Stomach smooth muscle (tissue), 2 donors: Measurements from ENCODE around the gene TTC3.

ENCODE experiments used
- H3K27ac ChIP-seq: one replicate; pipeline ENCODE4 v1.7.0; 2013; ENCODE audit warnings: mild to moderate bottlenecking, low read length, inconsistent platforms
- H3K27me3 ChIP-seq, 2 donors: one replicate each; pipeline ENCODE4 v1.7.0; 2013; ENCODE audit warnings: low read length in 2 of 2; ENCODE audit not compliant: insufficient read depth in 2 of 2, control insufficient read depth in 1 of 2
- H3K36me3 ChIP-seq, 2 donors: one replicate each; pipeline ENCODE4 v1.7.0; 2013; ENCODE audit warnings: low read length in 2 of 2; ENCODE audit not compliant: control insufficient read depth in 2 of 2, insufficient read depth in 2 of 2
- H3K4me1 ChIP-seq: one replicate; pipeline ENCODE4 v1.7.0; 2013; ENCODE audit warnings: low read length; ENCODE audit not compliant: control insufficient read depth, insufficient read depth
- H3K4me3 ChIP-seq, 2 donors: one replicate each; pipeline ENCODE4 v1.7.0; 2013; ENCODE audit warnings: low read length in 2 of 2
- H3K9ac ChIP-seq, 2 donors: one replicate each; pipeline ENCODE4 v1.7.0; 2013; ENCODE audit warnings: low read length in 2 of 2, mild to moderate bottlenecking in 1 of 2
- H3K9me3 ChIP-seq, 2 donors: one replicate each; pipeline ENCODE4 v1.7.0; 2013; ENCODE audit warnings: low read length in 2 of 2; ENCODE audit not compliant: control insufficient read depth in 2 of 2
- donor health status: healthy.
- donor health status: Pancreatic carcinoma.

Gene TTC3

DNA sequence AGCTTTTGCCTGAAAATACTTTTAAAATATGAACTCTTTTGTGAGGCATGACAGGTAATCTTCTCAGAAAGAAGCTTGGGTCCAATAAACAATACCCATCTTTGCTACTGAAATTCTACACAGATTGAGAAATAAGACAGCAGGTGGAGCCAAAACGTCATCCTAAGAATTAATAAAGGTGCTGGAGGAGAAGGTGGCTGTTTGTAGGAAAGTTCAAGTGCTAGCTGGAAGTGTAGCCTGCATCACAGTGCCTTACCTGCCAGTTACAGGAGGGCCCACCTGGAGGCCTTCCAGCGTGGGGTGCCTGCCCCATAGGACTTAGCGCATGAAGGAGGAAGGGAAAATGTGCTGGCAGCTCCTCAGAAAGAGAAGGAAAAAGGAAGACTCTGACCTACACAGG, 93.7 kb downstream of the TTC3 start:
- Histone ChIP-seq H3K9ac (no peak overlapping the region), H3K4me3 (no peak overlapping the region), H3K27me3 (no peaks in the 10 kb centered on the region), H3K9me3 (no peaks in the 10 kb centered on the region), H3K4me1 (no peaks in the 10 kb centered on the region), H3K27ac (no peak overlapping the region), H3K36me3 (peaks cover 22 to 30% of the 10 kb centered on the region in 2 donors)

DNA sequence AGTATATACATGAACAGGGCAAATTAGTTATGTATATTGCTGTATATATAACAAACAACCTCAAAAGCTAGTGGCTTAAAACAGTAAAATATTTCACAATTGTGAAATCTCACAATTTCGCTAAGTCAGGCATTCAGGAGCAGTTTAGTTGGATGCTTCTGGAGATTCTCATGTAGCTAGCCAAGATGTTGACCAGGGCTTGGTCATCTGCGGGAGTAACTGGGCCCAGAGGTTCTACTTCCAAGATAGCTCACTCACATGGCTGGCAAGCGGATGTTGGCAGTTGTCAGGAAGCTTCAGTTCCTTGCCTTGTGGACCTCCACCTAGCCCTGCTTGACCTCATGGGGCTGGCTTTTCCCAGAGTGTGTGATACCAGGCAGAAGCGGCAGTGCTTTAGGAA, 95.6 kb downstream of the TTC3 start:
- Histone ChIP-seq H3K4me1 (no peaks in the 10 kb centered on the region), H3K27me3 (no peaks in the 10 kb centered on the region), H3K27ac (no peak overlapping the region), H3K4me3 (no peak overlapping the region), H3K9me3 (no peaks in the 10 kb centered on the region), H3K9ac (no peak overlapping the region), H3K36me3 (peaks cover 24 to 29% of the 10 kb centered on the region in 2 donors)

DNA sequence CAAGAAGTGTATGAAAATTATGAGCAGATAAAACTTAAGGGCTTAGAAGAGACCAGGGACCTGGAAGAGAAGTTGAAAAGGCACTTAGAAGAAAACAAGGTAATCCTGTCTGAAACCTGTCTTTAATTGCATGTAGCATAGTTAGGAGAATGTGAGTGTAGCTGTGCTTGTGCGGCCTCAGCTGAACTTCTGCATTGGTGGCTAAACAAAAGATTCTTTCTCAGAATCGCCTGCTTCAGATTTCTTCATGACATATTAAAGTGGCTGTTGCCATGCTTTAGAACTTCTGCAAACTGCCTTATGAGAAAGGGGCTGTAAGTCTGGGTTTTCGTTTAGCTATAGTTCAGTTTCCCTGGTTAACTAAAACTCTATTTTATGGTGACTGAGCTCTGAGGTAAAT, 99.6 kb downstream of the TTC3 start:
- H3K9ac ChIP-seq, result no peak overlapping the region
- H3K4me3 ChIP-seq, result no peak overlapping the region
- H3K27me3 ChIP-seq, result no peaks in the 10 kb centered on the region
- H3K4me1 ChIP-seq, result no peaks in the 10 kb centered on the region
- H3K36me3 ChIP-seq, result peaks cover 33 to 36% of the 10 kb centered on the region in 2 donors
- H3K27ac ChIP-seq, result no peak overlapping the region
- no peaks in the 10 kb centered on the region for H3K9me3 ChIP-seq

DNA sequence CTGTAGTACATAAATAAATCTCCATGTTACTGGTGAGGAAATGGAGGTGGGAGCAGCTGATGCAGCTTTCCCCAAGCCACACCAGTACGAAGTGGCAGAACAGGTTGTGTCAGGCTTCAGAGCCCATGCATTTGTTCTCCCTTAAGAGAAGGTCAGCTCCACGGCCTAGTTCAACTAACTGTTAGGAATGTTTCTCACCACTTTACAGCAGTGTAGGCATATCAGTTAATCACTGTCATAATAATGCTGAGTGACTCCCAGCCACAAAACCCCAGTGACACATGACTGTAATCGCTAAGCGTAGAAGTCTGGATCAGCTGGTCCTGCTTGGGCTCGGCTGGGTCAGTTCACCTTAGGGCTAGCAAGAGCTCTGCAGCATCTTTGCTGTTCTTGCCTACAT, 103.7 kb downstream of the TTC3 start:
- Histone ChIP-seq H3K4me1 (no peaks in the 10 kb centered on the region), H3K27ac (no peak overlapping the region), H3K36me3 (peaks cover 44 to 48% of the 10 kb centered on the region in 2 donors), H3K9me3 (no peaks in the 10 kb centered on the region), H3K9ac (no peak overlapping the region), H3K4me3 (no peak overlapping the region), H3K27me3 (no peaks in the 10 kb centered on the region)

DNA sequence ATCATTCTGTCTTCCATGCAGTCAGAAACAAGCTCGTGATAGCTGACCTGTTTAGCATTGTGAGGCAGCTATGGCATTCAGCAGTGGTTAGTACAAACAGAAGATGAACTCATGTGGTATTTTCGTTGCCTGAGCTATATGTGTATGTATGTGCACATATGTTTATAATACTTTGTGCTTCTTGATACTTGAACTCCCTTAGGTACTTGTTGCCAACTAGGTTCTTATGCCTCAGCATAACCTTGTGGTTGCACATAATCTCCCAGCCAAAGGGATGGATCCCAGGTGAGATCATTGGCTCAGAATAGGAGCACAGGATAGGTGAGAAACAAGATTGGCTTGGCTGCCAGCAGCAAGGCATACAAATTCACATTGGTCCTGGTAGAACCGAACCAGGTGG, 108.0 kb downstream of the TTC3 start:
- Histone ChIP-seq H3K4me1 (no peaks in the 10 kb centered on the region), H3K9ac (no peak overlapping the region), H3K27ac (no peak overlapping the region), H3K27me3 (no peaks in the 10 kb centered on the region), H3K36me3 (peaks cover 40% of the 10 kb centered on the region in 2 donors), H3K4me3 (no peak overlapping the region), H3K9me3 (no peaks in the 10 kb centered on the region)

GRCh38 chr21:37182222-37182621, 109.2 kb downstream of the TTC3 start:
- H3K4me3 ChIP-seq, result no peak overlapping the region
- H3K9ac ChIP-seq, result no peak overlapping the region
- no peaks in the 10 kb centered on the region for H3K27me3 ChIP-seq
- no peaks in the 10 kb centered on the region for H3K9me3 ChIP-seq
- H3K4me1 ChIP-seq, result no peaks in the 10 kb centered on the region
- peaks cover 37 to 38% of the 10 kb centered on the region in 2 donors for H3K36me3 ChIP-seq
- H3K27ac ChIP-seq, result no peak overlapping the region

DNA sequence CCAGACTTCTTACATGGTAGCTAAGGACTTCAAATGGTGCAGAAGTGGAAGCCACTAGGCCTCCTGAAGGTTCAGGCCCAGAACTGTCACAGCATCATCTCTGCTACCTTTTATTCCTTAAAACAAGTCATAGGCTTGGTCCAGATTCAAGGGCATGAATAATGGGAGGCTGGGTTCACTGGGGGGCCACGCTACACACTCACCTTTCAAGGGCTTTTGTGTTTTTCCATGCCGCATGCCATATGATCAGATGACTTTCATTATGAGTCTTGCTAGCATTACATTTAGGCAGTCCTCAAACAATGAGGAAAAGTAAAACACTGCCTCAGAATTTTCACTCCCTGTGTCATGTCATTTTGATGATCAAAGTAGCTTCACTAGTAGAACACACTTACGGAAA, 110.7 kb downstream of the TTC3 start:
- H3K27me3 ChIP-seq, result no peaks in the 10 kb centered on the region
- H3K36me3 ChIP-seq, result peaks cover 40 to 43% of the 10 kb centered on the region in 2 donors

GRCh38 chr21:37184784-37185593, 111.9 kb downstream of the TTC3 start:
- H3K27ac ChIP-seq, result no peak overlapping the region
- H3K4me1 ChIP-seq, result no peaks in the 10 kb centered on the region
- no peaks in the 10 kb centered on the region for H3K27me3 ChIP-seq
- peaks cover 42 to 48% of the 10 kb centered on the region in 2 donors for H3K36me3 ChIP-seq
- no peaks in the 10 kb centered on the region for H3K9me3 ChIP-seq
- H3K4me3 ChIP-seq, result no peak overlapping the region
- H3K9ac ChIP-seq, result no peak overlapping the region

More for the DNA sequence above, 110.7 kb downstream of the TTC3 start:
- H3K4me1 ChIP-seq, result no peaks in the 10 kb centered on the region
- H3K9me3 ChIP-seq, result no peaks in the 10 kb centered on the region
- H3K4me3 ChIP-seq, result no peak overlapping the region
- H3K9ac ChIP-seq, result no peak overlapping the region
- H3K27ac ChIP-seq, result no peak overlapping the region

GRCh38 chr21:37186983-37187382, 113.9 kb downstream of the TTC3 start:
- H3K9ac ChIP-seq, result no peak overlapping the region
- H3K9me3 ChIP-seq, result no peaks in the 10 kb centered on the region
- H3K4me3 ChIP-seq, result no peak overlapping the region
- peaks cover 37 to 48% of the 10 kb centered on the region in 2 donors for H3K36me3 ChIP-seq
- H3K4me1 ChIP-seq, result no peaks in the 10 kb centered on the region
- no peaks in the 10 kb centered on the region for H3K27me3 ChIP-seq
- H3K27ac ChIP-seq, result no peak overlapping the region

GRCh38 chr21:37188825-37189224, 115.8 kb downstream of the TTC3 start:
- Histone ChIP-seq H3K27ac (no peak overlapping the region), H3K36me3 (peaks cover 39 to 50% of the 10 kb centered on the region in 2 donors), H3K4me3 (no peak overlapping the region), H3K9ac (no peak overlapping the region), H3K27me3 (no peaks in the 10 kb centered on the region), H3K9me3 (no peaks in the 10 kb centered on the region), H3K4me1 (no peaks in the 10 kb centered on the region)

DNA sequence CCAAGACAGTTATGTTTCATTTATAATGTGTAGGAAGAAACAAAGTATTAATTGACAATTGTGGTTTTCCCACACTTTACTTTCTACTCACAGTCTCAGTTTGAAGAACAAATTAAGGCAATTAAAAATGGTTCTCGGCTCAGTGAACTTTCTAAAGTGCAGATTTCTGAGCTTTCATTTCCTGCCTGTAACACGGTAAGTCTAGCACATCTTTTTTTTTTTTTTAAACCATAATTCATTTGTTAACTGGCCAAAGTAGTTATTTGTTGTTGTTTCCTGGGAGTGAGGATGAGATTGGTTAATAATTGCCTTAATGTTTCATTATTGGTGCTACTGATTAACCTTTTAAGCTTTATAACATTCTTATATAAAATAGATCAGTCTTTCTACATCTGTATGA, 119.0 kb downstream of the TTC3 start:
- no peak overlapping the region for H3K9ac ChIP-seq
- H3K27me3 ChIP-seq, result no peaks in the 10 kb centered on the region
- H3K4me3 ChIP-seq, result no peak overlapping the region
- peaks cover 45 to 54% of the 10 kb centered on the region in 2 donors for H3K36me3 ChIP-seq
- no peak overlapping the region for H3K27ac ChIP-seq
- H3K4me1 ChIP-seq, result peaks cover 2% of the 10 kb centered on the region
- H3K9me3 ChIP-seq, result no peaks in the 10 kb centered on the region
